ENCODE data around the gene LIN9. TPM values are rescaled to one million over a fixed set of nuclear protein-coding genes. Genes with fewer than 3 reads are reported as not detected.
A peak's percentile ranks its signal among the peaks of the same experiment; 100 is the strongest.
"Not testable (repeated sequence)": the region's sequence is repeated elsewhere in the genome, so short reads cannot be mapped to it uniquely, and the experiment has no call there.

The LIN9 gene
- total RNA-seq, 1 donor from 2014 or later: 19.5 TPM

DNA sequence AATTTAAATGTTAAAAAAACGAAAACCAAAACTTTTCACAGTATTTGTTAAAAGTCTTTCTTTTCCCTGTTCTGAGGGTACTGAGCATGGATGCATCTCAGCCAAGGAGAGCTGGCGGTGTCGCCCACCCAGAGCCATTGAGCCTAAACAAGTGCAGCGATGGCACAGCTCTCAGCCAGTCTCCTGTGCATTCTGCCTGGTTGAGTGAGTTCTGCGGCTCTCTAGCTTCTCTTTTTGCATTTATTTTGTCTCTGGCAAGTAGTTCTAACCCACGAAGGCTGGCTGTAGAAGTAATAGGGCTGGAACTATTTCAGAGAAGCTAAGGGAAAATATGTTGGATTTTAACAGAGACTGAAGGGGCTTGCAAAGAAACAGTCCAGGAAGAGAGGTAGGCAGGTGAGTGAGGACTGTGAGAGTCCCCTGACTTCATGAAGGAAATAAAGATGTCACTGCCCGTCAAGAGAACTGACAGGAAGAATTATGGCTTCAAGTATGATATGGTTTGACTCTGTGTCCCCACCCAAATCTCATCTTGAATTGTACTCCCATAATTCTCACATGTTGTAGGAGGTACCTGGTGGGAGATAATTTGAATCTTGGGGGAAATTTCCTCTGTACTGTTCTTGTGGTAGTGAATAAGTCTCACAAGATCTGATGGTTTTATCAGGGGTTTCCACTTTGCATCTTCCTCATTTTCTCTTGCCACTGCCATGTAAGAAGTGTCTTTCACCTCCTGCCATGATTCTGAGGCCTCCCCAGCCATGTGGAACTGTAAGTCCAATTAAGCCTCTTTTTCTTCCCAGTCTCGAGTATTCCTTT, 35.7 kb upstream of the LIN9 start:
- H3K27me3 ChIP-seq (ENCODE audit: low read depth): no peaks in the 10 kb centered on the region
- H3K27ac ChIP-seq (replicated peaks): no peak overlapping the region
- TF ChIP-seq, protein P1, sequence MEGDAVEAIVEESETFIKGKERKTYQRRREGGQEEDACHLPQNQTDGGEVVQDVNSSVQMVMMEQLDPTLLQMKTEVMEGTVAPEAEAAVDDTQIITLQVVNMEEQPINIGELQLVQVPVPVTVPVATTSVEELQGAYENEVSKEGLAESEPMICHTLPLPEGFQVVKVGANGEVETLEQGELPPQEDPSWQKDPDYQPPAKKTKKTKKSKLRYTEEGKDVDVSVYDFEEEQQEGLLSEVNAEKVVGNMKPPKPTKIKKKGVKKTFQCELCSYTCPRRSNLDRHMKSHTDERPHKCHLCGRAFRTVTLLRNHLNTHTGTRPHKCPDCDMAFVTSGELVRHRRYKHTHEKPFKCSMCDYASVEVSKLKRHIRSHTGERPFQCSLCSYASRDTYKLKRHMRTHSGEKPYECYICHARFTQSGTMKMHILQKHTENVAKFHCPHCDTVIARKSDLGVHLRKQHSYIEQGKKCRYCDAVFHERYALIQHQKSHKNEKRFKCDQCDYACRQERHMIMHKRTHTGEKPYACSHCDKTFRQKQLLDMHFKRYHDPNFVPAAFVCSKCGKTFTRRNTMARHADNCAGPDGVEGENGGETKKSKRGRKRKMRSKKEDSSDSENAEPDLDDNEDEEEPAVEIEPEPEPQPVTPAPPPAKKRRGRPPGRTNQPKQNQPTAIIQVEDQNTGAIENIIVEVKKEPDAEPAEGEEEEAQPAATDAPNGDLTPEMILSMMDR (IDR thresholded peaks at IDR 0.05; ENCODE audit: borderline replicate concordance): no peak
- no peaks in the 10 kb centered on the region for H3K36me3 ChIP-seq
- H3K4me3 ChIP-seq: no peak overlapping the region
- no peaks in the 10 kb centered on the region for H3K4me1 ChIP-seq
- no peak for DNase-seq
- intact Hi-C loops (cut with micrococcal nuclease): no loop called here
- H3K9me3 ChIP-seq (replicated peaks): no peaks in the 10 kb centered on the region

DNA sequence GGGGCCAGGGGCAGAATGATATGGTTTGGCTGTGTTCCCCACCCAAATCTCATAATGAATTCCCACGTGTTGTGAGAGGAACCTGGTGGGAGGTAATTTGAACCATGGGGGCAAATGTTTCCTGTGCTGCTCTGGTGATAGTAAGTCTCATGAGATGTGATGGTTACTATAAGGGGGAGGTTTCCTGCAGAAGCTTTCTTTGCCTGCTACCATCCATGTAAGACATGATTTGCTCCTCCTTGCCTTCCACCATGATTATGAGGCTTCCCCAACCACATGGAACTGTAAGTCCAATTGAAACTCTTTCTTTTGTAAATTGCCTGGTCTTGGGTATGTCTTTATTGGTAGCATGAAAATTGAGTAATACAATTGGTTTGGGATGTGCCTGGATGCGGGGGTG, 33.7 kb upstream of the LIN9 start:
- Histone ChIP-seq H3K27ac (replicated peaks) (no peak overlapping the region), H3K4me3 (no peak overlapping the region), H3K9me3 (replicated peaks) (no peaks in the 10 kb centered on the region), H3K27me3 (ENCODE audit: low read depth) (no peaks in the 10 kb centered on the region), H3K4me1 (no peaks in the 10 kb centered on the region), H3K36me3 (no peaks in the 10 kb centered on the region)
- TF ChIP-seq, protein P1 (IDR thresholded peaks at IDR 0.05; ENCODE audit: borderline replicate concordance): no peak
- no peak for DNase-seq
- intact Hi-C loops (cut with micrococcal nuclease): no loop called here

DNA sequence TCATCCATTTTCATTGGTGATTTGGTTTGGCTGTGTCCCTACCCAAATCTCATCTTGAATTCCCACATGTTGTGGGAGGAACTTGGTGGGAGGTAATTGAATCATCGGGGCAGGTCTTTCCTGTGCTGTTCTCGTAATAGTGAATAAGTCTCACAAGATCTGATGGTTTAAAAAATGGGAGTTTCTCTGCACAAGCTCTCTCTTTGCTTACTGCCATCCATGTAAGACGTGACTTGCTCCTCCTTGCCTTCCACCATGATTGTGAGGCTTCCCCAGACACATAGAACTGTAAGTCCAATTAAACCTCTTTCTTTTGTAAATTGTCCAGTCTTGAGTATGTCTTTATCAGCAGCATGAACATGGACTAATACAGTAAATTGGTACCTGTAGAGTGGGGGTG, 31.1 kb upstream of the LIN9 start:
- intact Hi-C loops (cut with micrococcal nuclease); H3K27ac ChIP-seq (replicated peaks); H3K9me3 ChIP-seq (replicated peaks); DNase-seq; H3K36me3 ChIP-seq; H3K27me3 ChIP-seq (ENCODE audit: low read depth); H3K4me1 ChIP-seq; H3K4me3 ChIP-seq: not testable (repeated sequence)

DNA sequence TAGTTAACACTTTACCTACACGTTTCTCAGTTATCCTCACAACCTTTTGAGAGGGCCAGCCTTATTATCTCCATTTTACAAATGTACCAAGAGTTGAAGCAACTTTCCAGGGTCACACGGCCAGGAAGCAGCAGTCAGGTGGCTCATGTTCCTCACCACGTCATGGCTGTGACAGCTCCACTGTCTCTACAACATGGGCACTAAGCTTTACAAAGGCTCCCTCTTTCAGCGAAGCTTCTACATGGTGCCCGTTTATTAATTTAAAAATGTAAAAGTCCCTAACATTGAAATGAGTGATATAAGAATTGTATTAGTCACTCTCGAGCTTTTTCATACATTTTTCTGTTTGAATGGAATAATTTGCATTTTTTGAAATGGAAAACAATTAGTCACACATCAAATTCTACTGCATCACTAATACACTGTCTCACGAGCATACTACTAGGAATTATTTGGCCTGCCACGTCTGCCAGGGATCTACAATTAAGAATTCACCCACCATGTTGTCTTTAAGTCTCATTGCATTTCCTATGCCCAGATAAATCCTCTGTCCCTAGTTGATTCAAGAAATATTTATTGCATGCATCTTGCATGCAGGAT, 28.4 kb upstream of the LIN9 start:
- no peak overlapping the region for H3K4me3 ChIP-seq
- no peaks in the 10 kb centered on the region for H3K36me3 ChIP-seq
- H3K27ac ChIP-seq (replicated peaks): no peak overlapping the region
- DNase-seq: no peak
- TF ChIP-seq, protein P1 (IDR thresholded peaks at IDR 0.05; ENCODE audit: borderline replicate concordance): no peak
- no peaks in the 10 kb centered on the region for H3K9me3 ChIP-seq (replicated peaks)
- H3K27me3 ChIP-seq (ENCODE audit: low read depth): no peaks in the 10 kb centered on the region
- intact Hi-C loops (cut with micrococcal nuclease): no loop called here
- H3K4me1 ChIP-seq: peaks cover 5% of the 10 kb centered on the region

DNA sequence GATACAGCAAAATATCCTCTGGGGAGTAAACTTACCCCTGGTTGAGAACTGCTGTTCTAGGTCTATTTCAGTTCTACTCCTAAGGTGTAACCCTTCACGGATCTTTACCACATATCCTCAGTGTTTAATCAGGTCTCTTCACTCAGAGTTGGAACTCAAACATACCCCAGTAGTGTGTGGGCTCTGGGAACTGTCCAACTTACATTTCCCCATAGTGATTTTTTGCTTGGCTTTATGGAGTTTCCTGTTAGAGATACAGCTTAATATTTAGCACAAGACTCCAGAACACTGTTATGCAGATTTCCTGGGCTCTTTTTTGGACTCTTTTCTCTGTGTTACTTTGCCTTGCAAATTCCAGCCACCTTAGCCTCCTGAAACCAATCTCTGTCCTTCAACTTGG, 26.7 kb upstream of the LIN9 start:
- intact Hi-C loops (cut with micrococcal nuclease): no loop called here
- Histone ChIP-seq H3K4me3 (no peak overlapping the region), H3K36me3 (no peaks in the 10 kb centered on the region), H3K9me3 (replicated peaks) (no peaks in the 10 kb centered on the region), H3K4me1 (peaks cover 5% of the 10 kb centered on the region), H3K27ac (replicated peaks) (no peak overlapping the region), H3K27me3 (ENCODE audit: low read depth) (no peaks in the 10 kb centered on the region)
- TF ChIP-seq, protein P1 (IDR thresholded peaks at IDR 0.05; ENCODE audit: borderline replicate concordance): no peak
- DNase-seq: no peak

DNA sequence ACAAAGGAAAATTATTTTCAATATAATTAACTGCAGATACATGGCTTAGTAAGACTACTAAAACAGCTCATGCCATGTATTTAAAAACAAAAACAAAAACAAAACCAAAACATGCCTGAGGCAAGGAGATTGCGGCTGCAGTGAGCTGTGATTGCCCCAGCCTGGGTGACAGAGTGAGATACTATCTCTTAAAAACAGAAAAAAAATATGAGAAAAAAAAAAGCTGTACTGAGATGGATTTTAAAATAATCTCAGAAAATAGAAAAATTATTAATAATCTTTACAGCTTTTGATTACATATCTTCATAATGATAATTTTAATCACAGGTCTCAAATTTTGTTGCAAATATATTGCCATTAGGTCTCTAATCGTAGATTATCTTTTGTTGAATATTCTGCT, 24.0 kb upstream of the LIN9 start:
- H3K9me3 ChIP-seq (replicated peaks): no peaks in the 10 kb centered on the region
- no peaks in the 10 kb centered on the region for H3K27me3 ChIP-seq (ENCODE audit: low read depth)
- peak overlapping the region; percentile 27 for H3K4me3 ChIP-seq
- TF ChIP-seq, protein P1 (IDR thresholded peaks at IDR 0.05; ENCODE audit: borderline replicate concordance): no peak
- no peak for DNase-seq
- peaks cover 5% of the 10 kb centered on the region for H3K4me1 ChIP-seq
- intact Hi-C loops (cut with micrococcal nuclease): no loop called here
- no peaks in the 10 kb centered on the region for H3K36me3 ChIP-seq
- H3K27ac ChIP-seq (replicated peaks): no peak overlapping the region
